GM23338 (cell line): ENCODE measurements around the gene TNIP3. TPM values are rescaled to one million over a fixed set of nuclear protein-coding genes. Genes with fewer than 3 reads are reported as not detected.

ENCODE experiments used
- ATAC-seq: fragments of 200-7000 bp; cut with Tn5 transposase; 3 replicates; pipeline ENCODE4 v1.9.1; 2020
- DNase-seq: peaks from one replicate; pipeline ENCODE4 v3.0.0-alpha.2; 2015; ENCODE audit warnings: low spot score
- H2AFZ ChIP-seq: fragments of 200-600 bp; sonication (generic); 2 replicates; pipeline ENCODE4 v1.8.0; 2016; ENCODE audit warnings: antibody characterized with exemption, mild to moderate bottlenecking, moderate library complexity
- H3F3A ChIP-seq: fragments of 200-600 bp; sonication (generic); replicated peaks from 2 replicates; pipeline ENCODE4 v1.8.0; 2017; ENCODE audit warnings: antibody characterized with exemption, mixed run types, low read depth
- H3K27ac ChIP-seq: fragments of 200-600 bp; sonication (generic); 2 replicates; pipeline ENCODE4 v1.6.1; 2016; ENCODE audit warnings: low read depth
- H3K27me3 ChIP-seq: fragments of 200-600 bp; sonication (generic); 2 replicates; pipeline ENCODE4 v1.8.0; 2016; ENCODE audit warnings: mild to moderate bottlenecking, mixed run types, moderate library complexity; ENCODE audit not compliant: insufficient read depth
- H3K36me3 ChIP-seq: fragments of 200-600 bp; sonication (generic); 2 replicates; pipeline ENCODE4 v1.8.0; 2016; ENCODE audit warnings: mild to moderate bottlenecking; ENCODE audit not compliant: insufficient read depth
- H3K4me1 ChIP-seq: fragments of 200-600 bp; sonication (generic); 2 replicates; pipeline ENCODE4 v1.8.0; 2016; ENCODE audit warnings: mild to moderate bottlenecking, moderate library complexity; ENCODE audit not compliant: insufficient read depth
- H3K4me2 ChIP-seq: fragments of 200-600 bp; sonication (generic); 2 replicates; pipeline ENCODE4 v1.7.1; 2017; ENCODE audit warnings: mixed run types
- H3K4me3 ChIP-seq: fragments of 200-600 bp; sonication (generic); 2 replicates; pipeline ENCODE4 v1.6.1; 2016; ENCODE audit warnings: mixed run types
- H3K79me2 ChIP-seq: fragments of 200-600 bp; sonication (generic); replicated peaks from 2 replicates; pipeline ENCODE4 v1.8.0; 2017; ENCODE audit warnings: mild to moderate bottlenecking; ENCODE audit not compliant: insufficient read depth
- H3K9me2 ChIP-seq: fragments of 200-600 bp; sonication (generic); 2 replicates; pipeline ENCODE4 v1.8.0; 2017; ENCODE audit not compliant: insufficient read depth
- H4K20me1 ChIP-seq: fragments of 200-600 bp; sonication (generic); replicated peaks from 2 replicates; pipeline ENCODE4 v1.8.0; 2017; ENCODE audit warnings: mild to moderate bottlenecking; ENCODE audit not compliant: insufficient read depth
- H3K27ac Mint-ChIP-seq: 2 replicates; pipeline ENCODE4 v1.8.0; 2020; ENCODE audit warnings: inconsistent platforms, mild to moderate bottlenecking, moderate library complexity, mixed read lengths
- H3K27me3 Mint-ChIP-seq: 3 replicates; pipeline ENCODE4 v1.8.0; 2022; ENCODE audit warnings: low read depth, mild to moderate bottlenecking, moderate library complexity, mixed read lengths, inconsistent platforms; ENCODE audit not compliant: insufficient read depth, poor library complexity
- H3K36me3 Mint-ChIP-seq: 3 replicates; pipeline ENCODE4 v1.8.0; 2021; ENCODE audit warnings: low read depth, mild to moderate bottlenecking, inconsistent platforms, moderate library complexity, mixed read lengths
- H3K4me1 Mint-ChIP-seq: 3 replicates; pipeline ENCODE4 v1.8.0; 2020; ENCODE audit warnings: mild to moderate bottlenecking, inconsistent platforms, mixed read lengths
- H3K4me3 Mint-ChIP-seq: 3 replicates; pipeline ENCODE4 v1.8.0; 2021; ENCODE audit warnings: moderate library complexity, mild to moderate bottlenecking, inconsistent platforms, mixed read lengths
- H3K9me3 Mint-ChIP-seq: 3 replicates; pipeline ENCODE4 v1.8.0; 2020; ENCODE audit warnings: moderate library complexity, mild to moderate bottlenecking, inconsistent platforms, mixed read lengths
- CREB1 ChIP-seq: fragments of 250-450 bp; sonication (Bioruptor Pico); IDR thresholded peaks from 2 replicates; pipeline ENCODE4 v1.5.0; 2020; ENCODE audit warnings: low read depth, mild to moderate bottlenecking, moderate library complexity
- EZH2 ChIP-seq: fragments of 200-600 bp; sonication (generic); IDR thresholded peaks from one replicate; pipeline ENCODE4 v1.8.0; 2017; ENCODE audit warnings: antibody characterized with exemption, mild to moderate bottlenecking, low read depth; ENCODE audit not compliant: unreplicated experiment
- EZH2phosphoT487 ChIP-seq: fragments of 200-600 bp; sonication (generic); IDR thresholded peaks from one replicate; pipeline ENCODE4 v1.8.1; 2018; ENCODE audit warnings: antibody characterized with exemption; ENCODE audit not compliant: unreplicated experiment
- JUNB ChIP-seq: IDR thresholded peaks from one replicate; pipeline ENCODE4 v1.6.1; 2016; ENCODE audit warnings: antibody characterized with exemption; ENCODE audit not compliant: unreplicated experiment
- STAT1 ChIP-seq: IDR thresholded peaks from one replicate; pipeline ENCODE4 v1.6.1; 2016; ENCODE audit warnings: antibody characterized with exemption; ENCODE audit not compliant: unreplicated experiment
- ZNF114 ChIP-seq: fragments of 250-450 bp; sonication (Bioruptor Pico); IDR thresholded peaks from 2 replicates; pipeline ENCODE4 v1.5.0; 2020; ENCODE audit warnings: mild to moderate bottlenecking, moderate library complexity
- ZNF331 ChIP-seq: fragments of 250-450 bp; sonication (Bioruptor Pico); IDR thresholded peaks from 2 replicates; pipeline ENCODE4 v1.5.0; 2020; ENCODE audit warnings: low read depth, mild to moderate bottlenecking, moderate library complexity
- ZNF462 ChIP-seq: fragments of 250-450 bp; sonication (Bioruptor Pico); IDR thresholded peaks from 2 replicates; pipeline ENCODE4 v1.5.0; 2020; ENCODE audit warnings: mild to moderate bottlenecking, moderate library complexity
- polyA plus RNA-seq: library from polyadenylated mRNA; unstranded; fragments of >200 nt; fragmentation: Nextera tagmentation; extraction: Ambion mirVana; gene quantifications from 2 replicates; pipeline ENCODE4 v1.2.1, GENCODE V29; 2016
- total RNA-seq: library from RNA; depleted of rRNA; stranded (reverse); fragments of >200 nt; shearing (Covaris generic); gene quantifications from 2 replicates; pipeline ENCODE4 v1.2.3, GENCODE V29; 2014

The TNIP3 gene
- total and polyA plus RNA-seq, 2 experiments from 2014 or later: not detected

- no peak for TF ChIP-seq ZNF462 (CRISPR knock-in tag)
- no peak for TF ChIP-seq ZNF331 (CRISPR knock-in tag)
- no peak for TF ChIP-seq JUNB
- no peak for TF ChIP-seq CREB1 (CRISPR knock-in tag)
Measured at GRCh38 chr4:121183361-121183760, 19.2 kb upstream of the TNIP3 start (continued).

GRCh38 chr4:121182296-121182695 is 18.2 kb upstream of the TNIP3 start:
- Mint-ChIP-seq H3K27me3 (no peaks in the 10 kb centered on the region), H3K36me3 (peaks cover 10% of the 10 kb centered on the region; the same call in 2 of the 3 replicates), H3K4me1 (peaks cover 14% of the 10 kb centered on the region), H3K27ac (no peak overlapping the region), H3K4me3 (no peak overlapping the region), H3K9me3 (peaks cover 15% of the 10 kb centered on the region; the same call in 2 of the 3 replicates)
- Histone ChIP-seq H3F3A (no peaks in the 10 kb centered on the region), H3K36me3 (no peaks in the 10 kb centered on the region), H3K4me3 (no peak overlapping the region), H3K4me1 (peaks cover 1% of the 10 kb centered on the region; the same call in 1 of the 2 replicates), H2AFZ (peak overlapping the region; percentile 16; the same call in 1 of the 2 replicates), H3K27ac (no peak overlapping the region), H3K79me2 (no peaks in the 10 kb centered on the region), H3K9me2 (peaks cover 3% of the 10 kb centered on the region; the same call in 1 of the 2 replicates), H4K20me1 (no peaks in the 10 kb centered on the region), H3K27me3 (no peaks in the 10 kb centered on the region), H3K4me2 (no peak overlapping the region)
- DNase-seq (no peak), ATAC-seq (no peak)
- TF ChIP-seq JUNB: no peak
- TF ChIP-seq CREB1 (CRISPR knock-in tag): no peak
- no peak for TF ChIP-seq EZH2
- no peak for TF ChIP-seq EZH2phosphoT487
- TF ChIP-seq STAT1: no peak
- TF ChIP-seq ZNF114 (CRISPR knock-in tag): no peak
